H1 (cell line): ENCODE results near the gene PIBF1. TPM values are rescaled to one million over a fixed set of nuclear protein-coding genes. Genes with fewer than 3 reads are reported as not detected.

ENCODE experiments used
- CTCF ChIA-PET: fragments of 300-600 bp; sonication (Branson Sonifier 250); formaldehyde crosslinking; loops from one replicate; lab custom pipeline; 2021; ENCODE audit not compliant: partially characterized antibody; lab: Charles Lee
- POLR2A ChIA-PET: fragments of 300-600 bp; sonication (Branson Sonifier 250); formaldehyde crosslinking; loops from one replicate; lab custom pipeline; 2021; ENCODE audit warnings: inconsistent platforms; ENCODE audit not compliant: partially characterized antibody; lab: Charles Lee
- DNase-seq, 2 experiments: peaks; one replicate each; pipeline versions ENCODE4 v3.0.0 to v3.0.0-alpha.2; 2010 to 2022; ENCODE audit warnings: low spot score in 2 of 2, low read depth in 1 of 2, mixed read lengths in 1 of 2
- FAIRE-seq: peaks from 2 replicates; lab custom pipeline; 2011; peaks lifted over from hg19 to GRCh38; lab: Jason Lieb, UNC
- H2AFZ ChIP-seq: 2 replicates; pipeline ENCODE4 v1.8.1; 2012; ENCODE audit warnings: low read length, inconsistent platforms
- H2AK5ac ChIP-seq: 2 replicates; pipeline ENCODE4 v1.6.1; 2013; ENCODE audit warnings: low read depth, low read length
- H2BK120ac ChIP-seq: replicated peaks from 2 replicates; pipeline ENCODE3; 2013; ENCODE audit warnings: low read depth, low read length, inconsistent platforms
- H2BK12ac ChIP-seq: 2 replicates; pipeline ENCODE4 v1.6.1; 2013; ENCODE audit warnings: low read depth, low read length
- H2BK15ac ChIP-seq: 2 replicates; pipeline ENCODE4 v1.6.1; 2013; ENCODE audit warnings: low read length
- H2BK20ac ChIP-seq: 2 replicates; pipeline ENCODE4 v1.6.1; 2013; ENCODE audit warnings: low read length
- H2BK5ac ChIP-seq: 2 replicates; pipeline ENCODE4 v1.6.1; 2013; ENCODE audit warnings: low read depth, low read length
- H3K14ac ChIP-seq: 2 replicates; pipeline ENCODE4 v1.6.1; 2013; ENCODE audit warnings: inconsistent platforms; ENCODE audit not compliant: insufficient read length
- H3K18ac ChIP-seq: 2 replicates; pipeline ENCODE4 v1.6.1; 2013; ENCODE audit warnings: low read length; ENCODE audit errors: extremely low read depth
- H3K23ac ChIP-seq: 2 replicates; pipeline ENCODE4 v1.6.1; 2013; ENCODE audit warnings: inconsistent platforms; ENCODE audit not compliant: insufficient read length
- H3K23me2 ChIP-seq: 2 replicates; pipeline ENCODE4 v1.6.1; 2013; ENCODE audit warnings: low read depth, low read length
- H3K27ac ChIP-seq: 2 replicates; pipeline ENCODE4 v1.6.1; 2011; ENCODE audit warnings: low read depth, low read length, inconsistent platforms
- H3K27me3 ChIP-seq, 4 experiments: replicated peaks in 1 of 4; 1 replicate in 1 of 4; 2 replicates in 3 of 4; pipeline versions ENCODE4 v1.6.1 to v1.8.1; 2011 to 2013; ENCODE audit warnings: low read length in 3 of 4, mild to moderate bottlenecking in 3 of 4, inconsistent platforms in 2 of 4, mixed read lengths in 2 of 4, moderate library complexity in 1 of 4; ENCODE audit not compliant: control insufficient read depth in 3 of 4, insufficient read depth in 3 of 4; ENCODE audit errors: extremely low read depth in 1 of 4
- H3K36me3 ChIP-seq, 4 experiments: 2 replicates each; pipeline versions ENCODE4 v1.6.1 to v1.8.1; 2011 to 2013; ENCODE audit warnings: mild to moderate bottlenecking in 4 of 4, low read length in 3 of 4, moderate library complexity in 2 of 4, control low read depth in 1 of 4, inconsistent platforms in 1 of 4; ENCODE audit not compliant: insufficient read depth in 4 of 4, control insufficient read depth in 2 of 4
- H3K4ac ChIP-seq: replicated peaks from 2 replicates; pipeline ENCODE3; 2013; ENCODE audit warnings: low read length, low read depth, mixed read lengths, inconsistent platforms; ENCODE audit not compliant: insufficient read length
- H3K4me1 ChIP-seq, 4 experiments: replicated peaks in 1 of 4; 1 replicate in 1 of 4; 2 replicates in 3 of 4; pipeline versions ENCODE4 v1.6.1 to v1.8.1; 2011 to 2013; ENCODE audit warnings: low read length in 3 of 4, inconsistent platforms in 2 of 4, mixed read lengths in 1 of 4; ENCODE audit not compliant: insufficient read depth in 4 of 4, control insufficient read depth in 3 of 4
- H3K4me2 ChIP-seq, 2 experiments: 2 replicates each; pipeline versions ENCODE4 v1.6.1 to v1.8.1; 2011 to 2013; ENCODE audit warnings: low read depth in 2 of 2, low read length in 2 of 2, control low read depth in 1 of 2, inconsistent platforms in 1 of 2, mild to moderate bottlenecking in 1 of 2; ENCODE audit not compliant: insufficient read depth in 1 of 2
- H3K4me3 ChIP-seq, 4 experiments: fragments of 200-600, 300-600 bp in 1 of 4; sonication (generic), shearing (Covaris generic), sonication (Bioruptor Twin) in 1 of 4; 2 replicates each; pipeline versions ENCODE4 v1.5.1 to v1.8.1; 2011 to 2016; ENCODE audit warnings: low read length in 4 of 4, low read depth in 3 of 4, control low read depth in 2 of 4, inconsistent platforms in 2 of 4, mild to moderate bottlenecking in 2 of 4, mixed read lengths in 1 of 4, moderate library complexity in 1 of 4; ENCODE audit not compliant: insufficient read depth in 2 of 4; ENCODE audit errors: extremely low read depth in 1 of 4
- H3K56ac ChIP-seq: replicated peaks from 2 replicates; pipeline ENCODE3; 2013; ENCODE audit warnings: low read depth, mild to moderate bottlenecking, mixed read lengths, low read length, inconsistent platforms; ENCODE audit not compliant: insufficient read length
- H3K79me1 ChIP-seq: 2 replicates; pipeline ENCODE4 v1.6.1; 2013; ENCODE audit warnings: low read depth, low read length, control low read depth
- H3K79me2 ChIP-seq, 2 experiments: 2 replicates each; pipeline versions ENCODE4 v1.6.1 to v1.8.1; 2012 to 2013; ENCODE audit warnings: low read length in 2 of 2, mild to moderate bottlenecking in 2 of 2, inconsistent platforms in 1 of 2; ENCODE audit not compliant: insufficient read depth in 2 of 2, control insufficient read depth in 1 of 2
- H3K9ac ChIP-seq, 4 experiments: replicated peaks in 1 of 4; 1 replicate in 1 of 4; 2 replicates in 3 of 4; pipeline versions ENCODE4 v1.6.1 to v1.8.1; 2011 to 2013; ENCODE audit warnings: low read depth in 3 of 4, low read length in 3 of 4, control low read depth in 2 of 4, mild to moderate bottlenecking in 2 of 4, moderate library complexity in 2 of 4, inconsistent platforms in 1 of 4; ENCODE audit errors: extremely low read depth in 1 of 4
- H3K9me3 ChIP-seq, 2 experiments: 2 replicates each; pipeline versions ENCODE4 v1.6.1 to v1.8.1; 2012 to 2013; ENCODE audit warnings: mild to moderate bottlenecking in 2 of 2, moderate library complexity in 2 of 2, control low read depth in 1 of 2, inconsistent platforms in 1 of 2, low read depth in 1 of 2, low read length in 1 of 2, mixed read lengths in 1 of 2; ENCODE audit not compliant: insufficient read depth in 2 of 2
- H4K20me1 ChIP-seq, 2 experiments: replicated peaks in 1 of 2; 2 replicates each; pipeline versions ENCODE3 to v1.8.1; 2011 to 2013; ENCODE audit warnings: inconsistent platforms in 2 of 2, low read length in 2 of 2, mild to moderate bottlenecking in 1 of 2; ENCODE audit not compliant: insufficient read depth in 2 of 2, control insufficient read depth in 1 of 2
- H4K5ac ChIP-seq: 2 replicates; pipeline ENCODE4 v1.6.1; 2013; ENCODE audit warnings: low read length, low read depth, mixed read lengths, inconsistent platforms; ENCODE audit not compliant: insufficient read length
- H4K8ac ChIP-seq: 2 replicates; pipeline ENCODE4 v1.8.0; 2013; ENCODE audit warnings: mild to moderate bottlenecking, moderate library complexity, low read length, inconsistent platforms; ENCODE audit not compliant: insufficient read depth; ENCODE audit errors: extremely low read depth
- H4K91ac ChIP-seq: replicated peaks from 2 replicates; pipeline ENCODE3; 2013; ENCODE audit warnings: low read length, mixed read lengths, inconsistent platforms; ENCODE audit not compliant: insufficient read length
- CBX5 ChIP-seq: fragments of 300-800, 300-1000 bp; sonication (generic); IDR thresholded peaks from 2 replicates; pipeline ENCODE4 v1.7.1; 2016; ENCODE audit warnings: antibody characterized with exemption, low read length, low read depth
- CREB1 ChIP-seq: IDR thresholded peaks from 2 replicates; pipeline ENCODE4 v1.6.1; 2012; ENCODE audit warnings: inconsistent platforms
- E2F6 ChIP-seq: IDR thresholded peaks from 2 replicates; pipeline ENCODE4 v1.6.1; 2012; ENCODE audit warnings: inconsistent platforms
- MAFK ChIP-seq: IDR thresholded peaks from 2 replicates; pipeline ENCODE4 v1.6.1; 2012; ENCODE audit warnings: low read depth, mild to moderate bottlenecking, improper control_type of control experiment, low read length
- MAX ChIP-seq: IDR thresholded peaks from 2 replicates; pipeline ENCODE4 v1.6.1; 2012; ENCODE audit warnings: inconsistent platforms
- POLR2A ChIP-seq, 2 experiments: IDR thresholded peaks; 1 replicate in 1 of 2; 2 replicates in 1 of 2; pipeline ENCODE4 v1.6.1; 2011; ENCODE audit warnings: low read depth in 2 of 2, low read length in 2 of 2, mild to moderate bottlenecking in 2 of 2; ENCODE audit errors: control extremely low read depth in 1 of 2
- RXRA ChIP-seq: IDR thresholded peaks from 2 replicates; pipeline ENCODE4 v1.6.1; 2011; ENCODE audit warnings: low read depth, mild to moderate bottlenecking, low read length, moderate library complexity; ENCODE audit not compliant: insufficient read depth
- WGBS, 2 experiments: shearing (Covaris generic) in 1 of 2; methylation state at CpG; one replicate each; pipeline versions ENCODE4 v1.1.6 to v1.1.7; 2013 to 2015; ENCODE audit warnings: low lambda C conversion rate in 2 of 2, mixed read lengths in 2 of 2, inconsistent platforms in 1 of 2, low coverage in 1 of 2, missing lambda C conversion rate in 1 of 2; ENCODE audit not compliant: insufficient replicate concordance in 2 of 2, insufficient coverage in 1 of 2, insufficient read length in 1 of 2; ENCODE audit errors: extremely low coverage in 1 of 2, missing lambda C conversion rate in 1 of 2; 5-methylcytosine and 5-hydroxymethylcytosine counted together
- polyA plus RNA-seq, 7 experiments: library from polyadenylated mRNA; depleted of rRNA in 3 of 7; stranded (reverse) in 5 of 7; unstranded in 2 of 7; fragments of >200 nt in 5 of 7; fragments of 200-250 nt in 2 of 7; gene quantifications; 1 replicate in 5 of 7; 2 replicates in 1 of 7; 4 replicates in 1 of 7; pipeline versions ENCODE4 v1.2.1 to v1.2.3, GENCODE V29; 2011 to 2013; ENCODE audit warnings: missing spikeins in 2 of 7, mixed read lengths in 2 of 7
- total RNA-seq: library from RNA; stranded (reverse); fragmentation: NEBNext Ultra II Directional; extraction: Animal tissue kit (Norgen Biotek cat#: 25700); gene quantifications from 2 replicates; pipeline ENCODE4 v1.2.1, GENCODE V29; 2021

PIBF1 gene
- total and polyA plus RNA-seq, 2 of the 8 experiments (the other 6 are each of a cell fraction or from before 2014, with no cell fraction given), result 1.1 to 13.2 TPM

- Histone ChIP-seq H2BK15ac (no peak overlapping the region), H3K9me3 (no peaks in the 10 kb centered on the region), H2BK5ac (no peak overlapping the region), H4K91ac (no peak overlapping the region), H2BK20ac (no peak overlapping the region), H2AK5ac (no peak overlapping the region), H3K4me1 (peaks cover 0 to 4% (median 0%) of the 10 kb centered on the region in 4 experiments; a peak in 2 of 7 replicates), H3K18ac (no peak overlapping the region), H2BK120ac (no peak overlapping the region), H3K14ac (no peak overlapping the region), H4K5ac (no peak overlapping the region), H3K27me3 (no peaks in the 10 kb centered on the region), H3K23me2 (no peaks in the 10 kb centered on the region), H3K36me3 (no peaks in the 10 kb centered on the region), H3K4me2 (no peak overlapping the region), H3K56ac (no peak overlapping the region), H2AFZ (no peak overlapping the region), H3K23ac (no peak overlapping the region), H3K4me3 (no peak overlapping the region), H3K79me1 (no peaks in the 10 kb centered on the region), H3K4ac (no peak overlapping the region), H3K27ac (no peak overlapping the region), H4K8ac (no peak overlapping the region), H2BK12ac (no peak overlapping the region), H4K20me1 (no peaks in the 10 kb centered on the region), H3K9ac (no peak overlapping the region), H3K79me2 (no peaks in the 10 kb centered on the region)
- ChIA-PET POLR2A (no interaction called here), CTCF (interaction anchor here (0.6 kb wide), 1 partner anchor 1750 kb away, joined by 3 read pairs; no protein-coding TSS in a partner anchor)
- DNase-seq (no peak), FAIRE-seq (no peak)
- WGBS, 2 experiments, result 94% methylated on average over 6 of the region's 6 CpGs; no CpG with 5 or more reads in 1 of the 2 experiments
- no peak for TF ChIP-seq CBX5
- no peak for TF ChIP-seq MAX
- no peak for TF ChIP-seq CREB1
- no peak for TF ChIP-seq POLR2A (IDR thresholded peaks at IDR 0.05; ENCODE audit: control extremely low read depth in 1 of 2, low read depth in 2 of 2, low read length in 2 of 2)
- no peak for TF ChIP-seq MAFK
- no peak for TF ChIP-seq RXRA
- no peak for TF ChIP-seq E2F6
Observed at GRCh38 chr13:73045031-73045430, 263.1 kb downstream of the PIBF1 start.
